Measurements from ENCODE around the gene RIC3.

Gene RIC3

DNA sequence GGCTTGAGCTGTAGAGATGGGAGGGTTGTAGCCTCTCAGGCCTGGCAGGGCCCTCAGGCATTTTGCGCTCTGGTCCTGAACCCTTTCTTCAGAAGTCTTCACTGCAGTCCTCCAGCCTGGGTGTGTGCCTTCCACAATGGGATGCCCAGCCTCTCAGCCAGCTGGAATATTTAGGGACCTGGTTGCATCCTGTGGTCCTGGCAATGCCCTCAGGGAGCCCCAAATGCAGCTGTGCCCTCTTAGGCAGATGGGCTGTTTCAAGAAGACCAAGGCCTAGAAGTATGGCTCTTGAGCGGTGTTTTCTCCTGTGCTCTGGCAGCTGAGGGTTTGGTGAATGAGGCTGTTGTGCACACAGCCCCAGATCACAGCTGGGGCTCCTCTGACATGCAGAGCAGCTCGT lies 81.1 kb downstream of the RIC3 start:
- DNase-seq, result no peak

DNA sequence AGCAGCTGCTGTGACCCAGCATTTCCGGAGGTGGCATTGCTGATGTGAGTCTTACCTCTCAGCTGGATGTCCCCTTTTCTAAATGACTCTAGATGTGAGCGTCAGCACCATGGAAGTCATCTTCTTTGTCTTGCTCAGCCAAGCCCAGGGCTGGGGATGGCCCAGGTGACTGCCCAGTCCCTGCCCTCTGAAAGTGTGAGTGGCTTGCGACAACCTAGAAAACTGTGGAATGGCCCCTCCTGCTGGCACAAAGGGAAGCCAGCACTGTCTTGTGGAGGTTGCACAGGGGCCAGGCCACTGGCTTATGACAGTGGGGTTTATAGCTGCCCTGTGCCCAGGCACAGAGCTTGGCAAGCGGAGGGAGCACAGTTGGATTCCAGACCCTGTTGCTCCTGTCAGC lies 81.6 kb downstream of the RIC3 start:
- DNase-seq, result no peak

DNA sequence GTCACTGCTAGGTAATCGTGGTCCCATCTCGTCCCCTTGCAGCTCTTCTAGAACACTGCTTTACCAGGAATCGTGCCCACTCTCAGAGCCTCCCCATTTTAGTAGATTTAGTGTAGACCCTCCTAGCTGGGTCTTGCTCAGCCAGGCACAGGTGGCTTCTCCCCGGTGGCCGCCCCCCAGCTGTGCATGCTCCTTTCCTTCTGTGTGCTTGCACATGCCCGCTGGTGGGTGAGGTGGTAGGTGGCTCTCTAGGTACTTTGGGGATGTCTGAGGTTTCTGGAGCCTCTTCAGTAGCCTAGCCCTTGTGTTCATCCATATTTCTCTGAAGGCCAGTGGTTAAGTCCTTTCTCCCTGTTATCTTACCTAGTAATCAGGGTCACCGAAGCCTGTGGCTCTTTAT lies 82.3 kb downstream of the RIC3 start:
- DNase-seq, result no peak

DNA sequence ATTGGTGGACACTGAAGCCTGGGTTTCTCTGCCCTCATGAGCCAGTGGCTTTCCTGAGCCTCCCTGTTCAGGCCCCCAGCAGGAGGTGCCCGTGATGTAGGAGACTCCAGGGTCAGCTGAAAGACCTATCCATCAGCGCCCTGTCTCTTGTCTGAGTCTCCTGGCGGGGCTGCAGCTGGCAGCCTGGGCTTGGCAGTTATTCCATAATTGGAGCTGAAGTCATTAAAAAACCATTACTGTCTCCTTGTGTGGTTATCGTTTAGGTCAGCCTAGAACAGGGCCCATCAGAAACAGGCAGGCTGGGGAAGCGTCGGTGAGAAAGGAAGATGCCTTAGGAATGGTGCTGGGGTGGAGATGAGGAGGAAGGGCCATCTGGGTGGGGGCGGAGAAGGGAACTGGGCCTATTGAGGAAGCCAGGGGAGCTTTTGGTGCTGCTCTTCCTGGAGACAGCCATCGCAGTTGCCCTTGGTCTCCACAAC lies 82.8 kb downstream of the RIC3 start:
- no peak for DNase-seq

DNA sequence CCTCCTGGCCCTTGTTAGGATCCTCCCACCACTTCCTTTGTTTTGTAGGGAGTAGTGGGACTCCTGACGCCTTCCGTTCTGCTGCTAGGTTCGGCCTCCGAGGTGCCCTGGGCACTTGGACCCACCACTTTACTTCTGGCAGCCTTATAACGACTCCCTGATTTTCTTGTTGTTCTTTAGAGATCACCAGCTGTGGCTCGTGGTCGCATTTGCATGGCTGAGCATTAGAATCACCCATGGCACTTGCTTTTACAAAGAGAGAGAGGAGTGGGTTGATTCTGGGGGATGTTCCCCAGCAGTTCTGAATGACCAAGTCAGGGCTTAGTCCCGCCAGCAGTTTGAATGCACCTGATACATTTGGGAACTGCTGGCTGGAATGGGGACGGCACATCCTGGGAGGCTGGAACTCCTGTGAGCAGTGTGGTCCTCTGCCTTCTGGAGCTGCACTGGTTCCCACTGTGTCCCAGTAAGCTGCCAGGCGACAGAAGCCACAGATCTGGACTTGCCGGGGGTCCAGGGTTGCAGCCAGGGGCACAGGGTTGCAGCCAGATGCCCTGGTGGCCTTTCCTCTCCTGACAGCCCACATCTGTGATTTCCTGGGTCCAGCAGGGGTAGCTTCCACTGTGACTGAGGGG lies 83.7 kb downstream of the RIC3 start:
- DNase-seq, result no peak

DNA sequence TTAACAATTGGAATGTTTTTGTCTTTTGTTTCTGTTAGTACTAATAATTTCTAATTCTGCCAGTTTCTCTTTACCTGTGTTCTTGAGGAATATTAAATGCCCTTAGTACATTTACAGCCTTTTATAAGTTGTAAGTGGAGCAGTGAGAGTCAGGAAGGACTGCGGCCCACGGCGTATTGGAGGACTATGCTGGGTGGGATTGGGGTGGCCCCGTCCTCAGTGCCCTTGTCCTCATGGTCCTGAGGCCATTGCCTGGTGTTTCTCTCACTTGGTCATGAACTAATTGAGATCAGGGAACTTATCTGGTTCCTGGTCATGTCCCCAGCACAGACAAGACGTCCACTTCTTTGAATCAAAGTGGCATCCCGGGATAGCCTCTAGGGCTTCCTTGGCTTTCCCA lies 84.5 kb downstream of the RIC3 start:
- DNase-seq, result no peak

DNA sequence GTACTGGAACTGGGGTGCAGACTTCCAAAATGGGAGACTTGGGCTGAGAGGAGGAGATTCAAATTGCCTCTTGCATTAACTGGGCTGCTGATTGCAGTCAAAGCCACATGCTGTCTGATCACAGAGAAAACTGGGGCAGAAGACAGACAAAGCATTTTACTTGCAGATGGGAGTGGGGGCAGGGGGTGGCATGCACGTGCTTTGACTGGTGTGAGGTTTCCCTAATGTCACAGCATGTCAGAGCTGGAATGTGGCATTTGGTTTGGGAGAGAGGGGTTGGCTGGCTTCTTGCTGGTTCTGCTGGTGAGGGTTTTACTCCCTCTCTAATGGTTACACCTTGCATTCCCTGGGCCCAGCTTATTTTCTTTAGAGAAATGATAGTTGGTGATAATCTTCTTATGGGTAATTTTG lies 84.9 kb downstream of the RIC3 start:
- no peak for DNase-seq

DNA sequence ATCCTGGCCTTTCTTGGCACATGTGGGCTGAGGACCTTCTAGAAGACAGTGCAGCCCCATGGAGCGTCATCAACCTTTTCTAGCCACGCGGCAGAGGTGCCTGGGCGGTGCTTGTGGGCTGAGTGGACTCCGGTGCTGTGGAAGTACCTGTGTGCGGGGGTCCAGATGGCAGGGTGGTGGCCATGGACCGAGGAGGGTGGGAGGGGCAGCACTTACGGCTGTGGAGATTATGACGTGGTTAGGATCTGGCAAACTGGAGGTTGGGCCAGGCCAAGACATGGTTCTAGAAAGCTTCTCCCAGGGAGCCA lies 85.8 kb downstream of the RIC3 start:
- no peak for DNase-seq

DNA sequence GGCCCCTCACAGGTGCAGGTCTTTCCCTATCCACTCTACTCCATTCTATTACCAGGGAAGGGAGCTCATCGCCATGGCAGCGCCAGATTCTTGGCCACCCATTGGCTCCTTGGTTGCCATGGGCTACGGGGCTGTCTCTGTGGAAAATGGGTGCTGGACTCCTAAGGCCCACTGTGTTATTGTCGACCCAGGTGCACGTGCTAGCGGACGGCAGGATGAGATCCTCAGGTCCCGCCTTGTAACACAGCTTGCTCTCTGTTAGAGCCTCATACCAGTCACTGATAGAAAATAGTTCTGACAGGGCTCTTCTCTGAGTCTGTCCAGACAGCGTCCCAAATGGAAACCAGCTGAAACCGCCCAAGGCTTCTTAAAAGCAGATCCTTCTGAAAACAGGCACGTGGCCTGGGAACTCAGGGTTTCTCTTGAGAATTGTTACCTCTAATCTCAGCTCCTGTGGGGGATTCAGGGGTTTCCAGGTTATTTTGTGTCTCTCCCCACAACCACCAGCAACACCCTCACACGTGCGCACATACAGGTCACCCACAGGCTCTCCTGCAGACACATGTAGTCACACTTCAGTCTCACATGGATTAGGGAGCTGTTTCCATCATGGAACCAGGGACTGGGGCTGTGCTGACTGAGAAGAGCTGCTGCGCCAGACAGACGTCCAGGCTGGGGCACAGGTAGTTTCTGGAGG lies 86.3 kb downstream of the RIC3 start:
- DNase-seq, result no peak

DNA sequence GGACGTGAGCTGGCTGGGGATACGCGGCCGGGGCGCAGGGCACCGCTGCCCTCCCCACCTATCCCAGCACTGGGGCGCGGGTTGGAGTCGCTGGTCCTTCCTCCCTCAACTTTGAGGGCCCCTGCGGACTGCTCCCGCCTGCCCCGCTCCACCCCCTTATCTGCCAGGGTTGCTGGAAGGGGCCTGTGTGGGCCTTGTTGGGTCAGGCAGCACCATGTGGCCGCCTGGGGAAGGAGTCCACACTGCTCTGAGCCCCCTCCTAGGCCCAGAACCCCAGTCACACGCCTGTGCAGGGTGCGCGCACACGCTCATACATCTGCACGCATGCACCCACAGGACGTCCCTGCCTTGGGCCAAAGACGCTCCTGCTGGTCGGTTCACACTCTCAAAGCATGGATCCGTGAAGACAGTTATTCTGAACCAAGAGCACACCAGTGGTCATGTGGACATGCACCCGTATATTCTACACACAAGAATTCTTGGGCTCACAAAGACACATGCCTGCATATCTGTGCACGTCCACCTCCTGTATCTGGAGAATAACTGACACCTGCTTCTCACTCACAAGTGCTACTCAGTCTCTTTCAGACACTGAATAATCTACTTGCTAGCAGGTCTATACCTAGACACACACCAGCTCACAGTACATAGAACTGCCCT lies 87.1 kb downstream of the RIC3 start:
- peak; percentile 68 for DNase-seq

DNA sequence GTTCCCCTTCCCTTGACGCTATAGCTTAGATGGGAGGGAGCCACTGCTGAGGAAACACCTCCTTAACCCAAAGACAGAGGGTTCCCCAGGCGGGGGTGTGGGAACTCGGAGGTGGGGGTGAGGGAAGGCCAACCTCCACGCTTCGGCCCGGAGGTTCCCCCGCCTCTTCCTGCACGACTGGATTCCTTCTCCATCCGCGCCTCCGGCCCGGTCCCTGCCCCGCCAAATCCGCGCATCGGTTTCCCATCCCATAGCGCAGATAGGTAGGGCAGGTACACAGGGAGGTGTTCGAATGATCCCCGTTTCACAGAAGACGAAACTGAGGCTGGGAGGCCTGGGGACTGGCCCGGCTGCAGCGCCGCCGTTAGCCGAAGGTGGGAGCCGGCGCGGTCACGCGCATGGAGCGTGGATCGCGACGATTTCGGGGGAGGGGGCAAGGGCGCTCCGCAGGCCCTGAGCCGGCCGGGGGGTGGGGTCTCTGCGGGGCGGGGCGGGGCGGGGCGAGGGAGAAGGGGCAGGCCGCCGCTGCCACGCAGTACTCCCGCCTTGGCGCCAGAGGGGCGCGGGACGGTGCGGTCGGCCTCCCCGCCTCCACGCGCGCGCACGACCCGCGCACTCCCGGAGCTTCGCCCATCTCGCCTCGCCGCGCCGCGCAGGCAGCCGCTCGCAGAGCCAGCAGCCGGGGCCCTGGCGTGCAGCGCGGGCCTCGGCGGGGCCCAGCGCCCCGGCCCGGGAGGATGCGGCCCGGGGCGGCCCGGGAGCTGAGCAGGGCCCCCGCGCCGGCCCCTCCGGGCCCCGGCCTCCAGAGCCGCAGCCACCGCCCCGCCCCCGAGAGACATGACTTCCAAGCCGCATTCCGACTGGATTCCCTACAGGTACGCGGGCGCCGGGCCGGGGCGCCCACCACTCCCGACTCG lies 87.9 kb downstream of the RIC3 start, which contains the start of gene TUB:
TSS of gene TUB (plus strand) at position 538 of the 917 bp plus-strand sequence. CDS start at position 838, 300 bp downstream.
- peak; percentile 63 for DNase-seq

DNA sequence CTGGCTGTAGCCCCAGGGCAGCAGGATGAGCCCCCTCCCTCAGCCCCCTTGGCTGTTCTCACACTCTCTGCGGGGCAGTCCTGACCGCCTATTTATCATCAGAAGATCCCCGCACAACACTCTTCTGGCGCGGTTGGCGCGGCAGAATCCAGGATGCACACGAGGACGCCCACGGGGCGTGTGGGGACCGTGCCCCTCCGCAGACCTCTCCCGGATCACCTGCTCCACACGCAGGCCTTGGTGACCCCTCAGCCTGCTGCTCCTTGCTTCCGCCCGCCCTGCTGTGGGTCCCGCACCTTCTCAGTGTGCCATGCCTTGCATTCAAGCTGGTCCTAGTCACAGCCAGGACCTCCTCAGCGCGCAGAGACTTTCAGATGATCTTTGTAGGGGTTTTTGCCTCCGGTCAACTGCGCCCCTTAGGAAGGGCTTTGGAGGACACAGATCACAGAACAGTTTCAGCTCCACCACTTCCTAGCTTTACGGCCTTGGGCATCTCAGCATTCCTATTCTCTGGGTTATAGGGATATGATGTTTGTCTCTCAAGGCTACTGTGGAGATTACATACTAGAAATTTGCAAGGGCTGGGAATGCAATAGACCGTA lies 88.7 kb downstream of the RIC3 start:
- no peak for DNase-seq

DNA sequence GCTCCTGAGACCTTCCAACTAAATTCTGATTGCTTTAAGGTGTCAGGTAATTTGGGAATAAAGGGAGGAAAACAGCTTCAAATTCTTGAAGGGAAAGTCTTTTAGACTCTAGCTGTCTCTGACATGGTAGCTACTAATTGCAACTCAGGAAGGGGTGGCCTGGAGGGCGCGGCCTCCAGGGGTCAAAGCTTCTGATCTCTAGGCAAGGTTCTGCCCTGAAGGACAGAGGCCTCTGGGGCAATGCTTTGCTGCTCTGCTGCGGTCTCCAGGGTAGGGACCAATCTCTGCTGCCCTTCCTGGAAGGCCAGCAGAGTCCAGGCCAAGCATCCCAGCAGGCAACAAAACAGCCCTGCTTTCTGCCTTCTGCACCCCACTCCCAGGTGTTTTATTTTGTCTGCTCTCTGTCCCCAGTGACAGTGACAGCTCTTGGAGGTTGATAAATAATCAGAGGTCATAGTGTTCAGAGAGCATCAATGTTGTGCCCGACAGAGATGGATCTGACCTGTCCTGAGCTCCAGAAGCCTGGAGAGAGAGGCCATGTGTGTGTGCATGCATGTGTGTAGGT lies 89.6 kb downstream of the RIC3 start:
- DNase-seq, result no peak

DNA sequence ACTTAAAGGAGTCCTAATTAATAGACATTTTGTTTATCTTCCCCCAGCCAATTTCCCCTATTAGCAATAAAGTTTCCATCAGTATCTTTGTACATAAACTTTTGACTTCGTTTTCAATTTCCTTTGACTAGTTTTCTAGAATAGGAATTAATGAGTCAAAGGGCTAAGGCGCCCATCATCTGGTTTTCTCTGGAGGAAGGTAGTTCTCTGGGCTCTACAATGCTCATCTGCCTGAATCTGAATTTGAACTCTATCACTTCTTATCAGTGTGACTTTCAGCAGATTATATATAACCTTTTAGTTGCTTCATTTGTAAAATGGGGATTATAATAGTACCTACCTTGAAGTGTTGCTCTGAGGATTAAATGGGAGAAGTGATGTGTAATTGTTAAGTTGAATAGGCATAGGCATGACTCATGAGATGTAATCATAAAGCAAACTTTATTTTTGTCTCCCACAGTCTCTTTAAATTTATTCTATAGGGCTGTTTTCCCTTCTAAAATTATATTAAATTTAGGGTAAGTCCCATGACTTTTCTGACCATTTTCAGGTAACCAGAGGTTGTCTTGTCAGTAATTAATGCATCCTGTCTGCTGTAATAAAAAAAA lies 93.6 kb downstream of the RIC3 start:
- no peak for DNase-seq

DNA sequence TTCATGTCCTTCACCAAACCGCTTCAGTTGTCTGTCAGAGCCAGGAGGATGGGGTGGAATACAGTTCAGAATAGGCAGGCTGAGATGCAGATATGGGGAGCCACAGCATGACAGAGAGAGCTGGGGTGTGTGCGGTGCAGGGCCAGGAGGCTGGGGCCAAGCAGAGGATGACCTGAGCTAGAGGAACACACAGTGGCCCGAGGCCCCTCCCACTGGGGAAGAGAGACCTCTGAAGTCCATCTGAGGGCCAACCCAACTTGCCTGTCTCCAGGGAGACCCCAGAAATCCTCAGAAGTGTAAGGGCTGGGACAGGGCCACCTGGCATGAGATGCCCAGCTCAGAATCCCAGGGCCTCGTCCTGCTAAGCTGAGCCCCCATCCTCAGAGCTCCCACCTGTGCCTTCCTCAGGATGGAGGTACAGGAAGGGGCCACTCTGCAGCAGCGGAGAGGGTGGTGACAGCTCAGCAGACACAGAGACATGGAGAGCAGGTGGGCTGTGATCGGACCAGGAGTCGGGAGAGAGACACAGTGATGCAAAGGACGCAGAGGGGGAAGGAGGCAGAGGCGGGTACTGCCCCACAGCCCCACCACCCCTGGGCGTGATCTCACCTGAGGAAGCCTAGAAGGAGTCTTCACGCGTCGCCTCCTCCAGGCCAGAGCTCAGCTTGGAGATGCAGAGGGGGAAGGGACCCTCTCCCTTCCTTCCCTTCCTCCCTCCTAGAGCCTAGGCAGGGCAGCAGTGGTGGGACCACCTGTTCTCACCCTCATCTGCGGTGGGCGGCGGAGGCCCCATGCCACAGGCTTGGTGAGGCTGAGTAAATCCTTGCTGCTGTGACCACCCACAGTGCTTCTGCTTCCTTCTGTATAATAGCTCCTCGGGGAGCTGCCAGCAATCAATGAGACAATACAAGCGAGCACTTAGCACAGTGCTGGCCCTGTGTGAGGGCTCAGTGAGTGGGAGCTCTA lies 96.9 kb downstream of the RIC3 start:
- DNase-seq, result peak; percentile 0

DNA sequence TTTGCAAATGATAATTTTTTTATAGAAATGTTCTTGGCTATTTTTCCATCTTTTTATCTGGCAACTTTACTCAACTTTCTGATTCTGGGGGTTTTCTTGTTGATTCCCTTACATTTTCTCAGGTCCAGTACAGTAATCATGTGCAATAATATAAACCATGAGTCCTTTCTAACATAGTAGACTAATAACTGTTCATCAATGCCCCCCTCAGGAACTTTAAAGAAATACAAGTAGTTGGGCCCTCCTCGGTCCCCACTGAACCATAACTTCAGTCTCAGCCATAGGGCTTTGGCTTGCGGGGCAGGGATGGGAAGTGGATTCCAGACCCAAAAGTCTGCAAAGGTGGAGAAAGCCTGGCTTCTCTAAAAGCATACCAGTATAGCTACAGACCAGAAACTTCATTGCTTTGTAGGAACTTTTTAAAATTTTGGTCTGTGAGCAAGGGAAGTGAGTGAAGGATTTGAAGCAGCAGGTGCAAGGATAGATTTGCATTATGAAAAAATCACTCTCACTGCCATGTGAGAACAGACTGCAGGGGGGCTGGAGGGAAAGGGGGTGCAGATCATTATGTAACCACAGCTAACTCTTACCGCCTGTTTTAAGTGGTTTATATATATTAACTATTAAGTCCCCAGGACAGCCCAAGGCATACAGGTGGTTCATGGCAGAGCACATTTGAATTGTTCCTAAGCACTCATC lies 98.3 kb downstream of the RIC3 start:
- DNase-seq, result no peak

DNA sequence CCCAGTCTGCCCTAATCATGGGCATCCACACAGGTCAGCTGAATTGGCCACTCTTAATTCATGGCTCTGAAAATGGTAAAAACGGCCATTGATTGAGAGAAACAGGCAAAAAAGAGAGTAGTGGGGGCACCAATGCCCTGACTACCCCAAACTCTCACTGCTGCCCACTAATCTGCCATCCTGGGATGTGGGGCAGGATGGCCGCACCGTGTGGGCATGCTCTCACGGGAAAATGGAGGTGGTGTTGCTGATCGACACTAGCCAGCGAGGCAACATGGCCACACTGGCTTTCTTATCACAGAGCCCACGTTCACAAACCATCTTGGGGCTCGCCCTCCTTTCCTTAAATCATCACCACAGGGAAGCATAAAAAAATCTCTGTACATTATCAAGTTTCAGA lies 99.1 kb downstream of the RIC3 start:
- DNase-seq, result no peak

DNA sequence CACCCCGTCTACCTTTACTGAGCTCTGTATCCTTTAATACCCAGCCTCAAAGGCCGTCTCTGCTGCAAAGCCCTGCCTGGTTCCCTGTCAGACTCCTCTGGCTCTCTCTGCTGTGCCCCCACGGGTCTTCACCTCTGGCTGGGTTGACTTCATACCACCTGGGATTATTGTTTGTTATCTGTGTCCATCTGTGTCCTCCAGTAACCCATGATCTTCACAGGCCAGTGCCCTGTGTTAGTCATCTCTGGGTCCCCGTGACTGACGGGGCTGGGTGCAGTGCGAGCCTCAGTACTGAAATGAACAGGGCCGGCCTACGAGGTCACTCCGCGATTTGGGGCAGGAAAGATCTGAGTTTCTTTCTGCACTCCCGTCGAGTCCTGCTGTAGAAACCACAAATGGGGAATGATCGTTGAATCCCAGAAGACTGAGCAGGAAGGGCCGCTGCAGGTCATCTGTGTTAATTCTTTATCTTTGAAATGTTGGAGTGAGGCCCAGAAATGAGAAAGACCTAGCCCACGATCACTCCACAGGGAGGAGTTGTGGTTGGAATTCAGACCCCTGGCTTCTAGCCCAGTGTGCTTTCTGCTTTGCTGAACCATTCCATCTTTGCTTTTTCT lies 100.1 kb downstream of the RIC3 start:
- DNase-seq, result peak; percentile 49

DNA sequence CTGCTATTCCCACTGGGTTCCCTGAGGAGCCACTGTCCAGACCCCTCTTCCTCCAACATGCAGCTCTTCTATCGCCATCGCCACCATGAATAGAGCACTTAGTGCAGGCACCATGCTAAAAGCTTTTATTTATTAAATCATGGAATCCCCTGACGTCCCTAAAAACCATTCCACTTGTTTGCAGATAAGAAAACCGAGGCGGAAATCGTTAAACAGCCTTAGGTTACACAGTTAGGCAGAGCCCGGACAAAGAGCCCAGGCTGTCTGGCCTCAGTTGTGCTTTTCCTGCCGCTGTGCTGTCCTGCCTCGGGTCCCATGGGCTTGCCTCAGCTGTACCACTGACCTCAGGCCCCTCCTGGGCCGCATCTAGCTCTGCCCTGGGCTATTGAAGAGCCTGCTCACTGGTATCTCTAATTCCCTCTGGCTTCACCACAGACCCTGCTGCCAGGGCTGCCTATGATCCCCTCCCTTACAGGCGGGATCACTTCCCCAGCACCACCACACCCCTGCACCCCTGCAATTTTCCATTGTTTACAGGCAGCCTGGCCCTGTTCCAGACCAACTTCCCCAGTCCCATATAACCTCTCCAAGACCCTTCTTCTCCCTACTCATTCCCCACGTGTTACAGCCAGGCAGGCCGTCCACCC lies 100.8 kb downstream of the RIC3 start:
- no peak for DNase-seq

Data from right kidney (tissue), 1 donor.